ENCODE measurements around the gene LHX6. TPM values are rescaled to one million over a fixed set of nuclear protein-coding genes. Genes with fewer than 3 reads are reported as not detected.

LHX6 gene
- total RNA-seq, 1 donor from 2014 or later, result 0.34 TPM

DNA sequence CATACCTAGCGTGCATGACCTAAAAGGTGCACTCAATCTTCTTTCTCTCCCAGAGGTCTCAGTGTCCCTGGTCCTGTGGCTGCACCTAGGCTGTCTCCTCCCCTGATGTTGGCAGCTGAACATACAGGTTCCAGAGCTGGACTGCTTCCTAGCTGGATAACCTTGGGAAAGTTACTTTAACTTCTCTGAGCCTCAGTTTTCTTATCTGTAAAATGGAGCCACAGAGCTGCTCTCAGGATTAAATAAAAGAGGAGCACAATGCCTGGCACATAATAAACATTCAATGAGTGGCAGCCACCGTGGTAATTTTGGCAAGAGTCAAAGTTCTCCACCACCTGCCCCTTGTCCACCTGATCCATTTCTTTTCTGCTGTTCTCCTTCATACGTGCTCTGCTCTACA is 55.1 kb downstream of the LHX6 start:
- FAIRE-seq, result no peak
- H3K27ac ChIP-seq (ENCODE audit: low read depth, low read length), result no peak overlapping the region
- no peaks in the 10 kb centered on the region for H3K36me3 Mint-ChIP-seq (ENCODE audit: low read depth, unreplicated experiment)
- peaks cover 3% of the 10 kb centered on the region for H3K9me3 Mint-ChIP-seq (ENCODE audit: unreplicated experiment)
- no peak overlapping the region for H3K27ac Mint-ChIP-seq (ENCODE audit: unreplicated experiment)
- TF ChIP-seq EZH2 (IDR thresholded peaks at IDR 0.05; ENCODE audit: insufficient read depth, low read length), result no peak
- TF ChIP-seq, protein P1, sequence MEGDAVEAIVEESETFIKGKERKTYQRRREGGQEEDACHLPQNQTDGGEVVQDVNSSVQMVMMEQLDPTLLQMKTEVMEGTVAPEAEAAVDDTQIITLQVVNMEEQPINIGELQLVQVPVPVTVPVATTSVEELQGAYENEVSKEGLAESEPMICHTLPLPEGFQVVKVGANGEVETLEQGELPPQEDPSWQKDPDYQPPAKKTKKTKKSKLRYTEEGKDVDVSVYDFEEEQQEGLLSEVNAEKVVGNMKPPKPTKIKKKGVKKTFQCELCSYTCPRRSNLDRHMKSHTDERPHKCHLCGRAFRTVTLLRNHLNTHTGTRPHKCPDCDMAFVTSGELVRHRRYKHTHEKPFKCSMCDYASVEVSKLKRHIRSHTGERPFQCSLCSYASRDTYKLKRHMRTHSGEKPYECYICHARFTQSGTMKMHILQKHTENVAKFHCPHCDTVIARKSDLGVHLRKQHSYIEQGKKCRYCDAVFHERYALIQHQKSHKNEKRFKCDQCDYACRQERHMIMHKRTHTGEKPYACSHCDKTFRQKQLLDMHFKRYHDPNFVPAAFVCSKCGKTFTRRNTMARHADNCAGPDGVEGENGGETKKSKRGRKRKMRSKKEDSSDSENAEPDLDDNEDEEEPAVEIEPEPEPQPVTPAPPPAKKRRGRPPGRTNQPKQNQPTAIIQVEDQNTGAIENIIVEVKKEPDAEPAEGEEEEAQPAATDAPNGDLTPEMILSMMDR (IDR thresholded peaks at IDR 0.05; ENCODE audit: insufficient read depth, low read depth, low read length), result no peak
- H3K27me3 Mint-ChIP-seq (ENCODE audit: low read depth, unreplicated experiment), result peaks cover 33% of the 10 kb centered on the region
- no peak overlapping the region for H3K9ac ChIP-seq (ENCODE audit: low read length)
- no peaks in the 10 kb centered on the region for H3K4me1 ChIP-seq (ENCODE audit: insufficient read depth, low read length)
- no peaks in the 10 kb centered on the region for H3K9me3 ChIP-seq (ENCODE audit: insufficient read depth, low read depth, low read length)
- H3K36me3 ChIP-seq (ENCODE audit: insufficient read depth, low read length), result no peaks in the 10 kb centered on the region
- H3K4me1 Mint-ChIP-seq (ENCODE audit: low read depth, unreplicated experiment), result no peaks in the 10 kb centered on the region
- no peak overlapping the region for H2AFZ ChIP-seq (ENCODE audit: low read depth, low read length)
- H3K27me3 ChIP-seq (ENCODE audit: insufficient read depth, low read length), result peaks cover 31% of the 10 kb centered on the region
- no peak overlapping the region for H3K4me3 Mint-ChIP-seq (ENCODE audit: unreplicated experiment)
- H3K4me3 ChIP-seq (ENCODE audit: insufficient read depth, low read depth, low read length), result no peak overlapping the region
- H3K4me2 ChIP-seq (ENCODE audit: low read length), result no peak overlapping the region
- no peak for DNase-seq (ENCODE audit: low read depth)
- H3K79me2 ChIP-seq (ENCODE audit: insufficient read depth, low read length), result no peaks in the 10 kb centered on the region
- H4K20me1 ChIP-seq (ENCODE audit: insufficient read depth, low read length), result no peaks in the 10 kb centered on the region

- Histone ChIP-seq H2AFZ (ENCODE audit: low read depth, low read length) (no peak overlapping the region), H3K4me3 (ENCODE audit: insufficient read depth, low read depth, low read length) (no peak overlapping the region), H3K36me3 (ENCODE audit: insufficient read depth, low read length) (no peaks in the 10 kb centered on the region), H3K9me3 (ENCODE audit: insufficient read depth, low read depth, low read length) (no peaks in the 10 kb centered on the region), H3K79me2 (ENCODE audit: insufficient read depth, low read length) (no peaks in the 10 kb centered on the region), H4K20me1 (ENCODE audit: insufficient read depth, low read length) (no peaks in the 10 kb centered on the region), H3K27ac (ENCODE audit: low read depth, low read length) (no peak overlapping the region), H3K9ac (ENCODE audit: low read length) (no peak overlapping the region), H3K27me3 (ENCODE audit: insufficient read depth, low read length) (peaks cover 30% of the 10 kb centered on the region), H3K4me1 (ENCODE audit: insufficient read depth, low read length) (no peaks in the 10 kb centered on the region), H3K4me2 (ENCODE audit: low read length) (no peak overlapping the region)
- Mint-ChIP-seq H3K4me3 (ENCODE audit: unreplicated experiment) (no peak overlapping the region), H3K36me3 (ENCODE audit: low read depth, unreplicated experiment) (no peaks in the 10 kb centered on the region), H3K27ac (ENCODE audit: unreplicated experiment) (no peak overlapping the region), H3K27me3 (ENCODE audit: low read depth, unreplicated experiment) (peaks cover 32% of the 10 kb centered on the region), H3K9me3 (ENCODE audit: unreplicated experiment) (peaks cover 7% of the 10 kb centered on the region), H3K4me1 (ENCODE audit: low read depth, unreplicated experiment) (no peaks in the 10 kb centered on the region)
- DNase-seq (ENCODE audit: low read depth), result no peak
- TF ChIP-seq, protein P1 (IDR thresholded peaks at IDR 0.05; ENCODE audit: insufficient read depth, low read depth, low read length), result no peak
- TF ChIP-seq EZH2 (IDR thresholded peaks at IDR 0.05; ENCODE audit: insufficient read depth, low read length), result no peak
- no peak for FAIRE-seq
Measured at GRCh38 chr9:122172131-122172530, 56.6 kb downstream of the LHX6 start.

GRCh38 chr9:122168356-122168755 is 60.4 kb downstream of the LHX6 start:
- peaks cover 40% of the 10 kb centered on the region for H3K27me3 Mint-ChIP-seq (ENCODE audit: low read depth, unreplicated experiment)
- FAIRE-seq, result no peak
- H3K4me3 Mint-ChIP-seq (ENCODE audit: unreplicated experiment), result no peak overlapping the region

More at GRCh38 chr9:122168356-122168755, 60.4 kb downstream of the LHX6 start:
- Mint-ChIP-seq H3K27ac (ENCODE audit: unreplicated experiment) (no peak overlapping the region), H3K9me3 (ENCODE audit: unreplicated experiment) (peaks cover 21% of the 10 kb centered on the region), H3K36me3 (ENCODE audit: low read depth, unreplicated experiment) (peaks cover 2% of the 10 kb centered on the region), H3K4me1 (ENCODE audit: low read depth, unreplicated experiment) (no peaks in the 10 kb centered on the region)
- Histone ChIP-seq H3K9ac (ENCODE audit: low read length) (no peak overlapping the region), H3K27ac (ENCODE audit: low read depth, low read length) (no peak overlapping the region), H3K4me3 (ENCODE audit: insufficient read depth, low read depth, low read length) (no peak overlapping the region), H3K27me3 (ENCODE audit: insufficient read depth, low read length) (peaks cover 31% of the 10 kb centered on the region), H3K4me2 (ENCODE audit: low read length) (no peak overlapping the region), H3K36me3 (ENCODE audit: insufficient read depth, low read length) (no peaks in the 10 kb centered on the region), H2AFZ (ENCODE audit: low read depth, low read length) (no peak overlapping the region), H3K9me3 (ENCODE audit: insufficient read depth, low read depth, low read length) (no peaks in the 10 kb centered on the region), H4K20me1 (ENCODE audit: insufficient read depth, low read length) (no peaks in the 10 kb centered on the region), H3K79me2 (ENCODE audit: insufficient read depth, low read length) (no peaks in the 10 kb centered on the region), H3K4me1 (ENCODE audit: insufficient read depth, low read length) (no peaks in the 10 kb centered on the region)
- TF ChIP-seq, protein P1 (IDR thresholded peaks at IDR 0.05; ENCODE audit: insufficient read depth, low read depth, low read length), result no peak
- TF ChIP-seq EZH2 (IDR thresholded peaks at IDR 0.05; ENCODE audit: insufficient read depth, low read length), result no peak
- no peak for DNase-seq (ENCODE audit: low read depth)
